ENCODE data around the gene UPK1A. TPM values are rescaled to one million over a fixed set of nuclear protein-coding genes. Genes with fewer than 3 reads are reported as not detected.
"Not testable (repeated sequence)": the region's sequence is repeated elsewhere in the genome, so short reads cannot be mapped to it uniquely, and the experiment has no call there.

UPK1A gene
- total RNA-seq, 1 experiment from 2014 or later, result 0.17 TPM

DNA sequence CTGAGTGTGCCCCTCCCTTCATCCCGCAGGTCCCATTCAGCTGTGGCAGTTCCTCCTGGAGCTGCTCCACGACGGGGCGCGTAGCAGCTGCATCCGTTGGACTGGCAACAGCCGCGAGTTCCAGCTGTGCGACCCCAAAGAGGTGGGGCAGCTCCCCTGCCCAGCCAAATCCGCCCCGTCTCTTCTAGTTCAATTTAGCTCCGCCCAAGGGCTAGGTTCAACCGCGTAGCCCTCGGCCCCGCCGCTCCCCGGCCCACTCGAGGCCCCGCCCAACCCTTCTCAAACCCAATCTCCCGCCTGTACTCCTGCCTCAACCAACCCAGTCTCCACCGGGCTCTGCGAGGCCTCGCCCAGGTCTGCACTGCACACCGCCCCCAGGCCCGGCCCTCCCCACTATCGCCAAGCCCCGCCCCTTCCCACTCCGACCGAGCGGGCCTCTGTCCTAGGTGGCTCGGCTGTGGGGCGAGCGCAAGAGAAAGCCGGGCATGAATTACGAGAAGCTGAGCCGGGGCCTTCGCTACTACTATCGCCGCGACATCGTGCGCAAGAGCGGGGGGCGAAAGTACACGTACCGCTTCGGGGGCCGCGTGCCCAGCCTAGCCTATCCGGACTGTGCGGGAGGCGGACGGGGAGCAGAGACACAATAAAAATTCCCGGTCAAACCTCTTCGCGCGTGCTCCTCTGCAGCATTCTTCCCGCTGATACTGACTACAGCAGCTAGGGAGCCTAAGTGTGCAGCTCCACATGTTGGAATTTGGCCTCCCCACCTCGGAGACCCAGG lies 21.9 kb upstream of the UPK1A start:
- DNase-seq (ENCODE audit: low read depth), result peak; percentile 90

DNA sequence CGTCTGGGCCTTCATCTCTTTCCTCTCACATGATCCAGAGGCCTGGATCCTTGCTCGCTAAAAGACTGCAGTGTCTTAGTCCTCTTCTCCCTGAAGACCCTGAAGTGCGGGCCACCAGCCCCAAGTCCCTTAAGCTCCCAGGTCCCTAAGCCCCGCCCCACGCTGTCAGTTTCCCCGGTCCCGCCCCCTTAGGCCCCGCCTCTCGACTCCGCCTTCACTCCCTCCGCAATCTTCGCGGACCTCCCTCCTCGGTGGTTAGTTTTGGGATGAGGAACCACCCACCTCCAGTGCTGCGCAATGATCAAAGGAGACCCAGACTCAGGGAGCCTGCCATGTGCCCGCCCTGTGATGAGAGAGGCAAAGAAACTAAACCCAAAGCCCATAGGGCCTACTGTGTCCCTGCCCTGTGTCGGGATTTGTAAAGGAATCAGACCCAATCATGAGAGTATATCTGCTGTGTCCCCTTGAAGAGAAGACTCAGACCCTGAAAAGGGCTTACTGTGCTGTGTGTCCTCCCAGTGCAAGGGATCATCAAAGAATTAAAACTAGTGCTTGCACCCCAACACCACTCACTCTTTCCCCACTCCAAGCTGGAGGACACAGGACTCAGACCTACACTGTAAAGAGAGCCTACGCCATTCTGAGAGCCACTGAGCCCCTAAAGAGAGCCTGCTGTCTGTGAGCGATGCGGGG lies 21.2 kb upstream of the UPK1A start:
- peak; percentile 38 for DNase-seq (ENCODE audit: low read depth)

DNA sequence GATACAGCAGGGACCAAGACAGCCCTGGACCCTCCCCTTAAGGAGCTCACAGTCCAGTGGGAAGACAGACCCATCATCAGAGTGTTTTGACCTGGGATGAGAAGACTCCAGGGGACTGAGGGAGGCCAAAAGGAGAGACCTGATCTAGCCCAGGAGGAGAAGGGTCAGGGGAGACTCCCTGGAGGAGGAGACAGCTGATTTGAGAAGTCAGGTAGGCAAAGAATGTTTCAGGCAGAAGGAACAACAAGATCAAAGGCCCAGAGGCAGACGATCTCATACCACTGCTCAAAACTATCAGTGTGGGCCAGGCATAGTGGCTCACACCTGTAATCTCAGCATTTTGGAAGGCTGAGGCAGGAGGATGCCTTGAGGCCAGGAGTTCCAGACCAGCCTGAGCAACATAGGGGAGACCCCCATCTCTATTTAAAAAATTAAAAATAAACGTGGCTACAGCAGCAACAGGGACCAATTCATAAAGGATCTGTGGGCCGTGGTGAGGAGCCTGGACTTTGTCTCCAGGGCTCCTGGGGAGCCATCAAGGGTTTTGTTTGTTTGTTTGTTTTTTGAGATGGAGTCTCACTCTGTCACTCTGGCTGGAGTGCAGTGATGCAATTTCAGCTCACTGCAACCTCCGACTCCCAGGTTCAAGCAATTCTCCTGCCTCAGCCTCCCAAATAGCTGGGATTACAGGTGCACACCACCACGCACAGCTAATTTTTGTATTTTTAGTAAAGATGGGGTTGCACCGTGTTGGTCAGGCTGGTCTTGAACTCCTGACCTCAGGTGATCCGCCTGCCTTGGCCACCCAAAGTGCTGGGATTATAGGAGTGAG lies 20.4 kb upstream of the UPK1A start:
- no peak for DNase-seq (ENCODE audit: low read depth)

DNA sequence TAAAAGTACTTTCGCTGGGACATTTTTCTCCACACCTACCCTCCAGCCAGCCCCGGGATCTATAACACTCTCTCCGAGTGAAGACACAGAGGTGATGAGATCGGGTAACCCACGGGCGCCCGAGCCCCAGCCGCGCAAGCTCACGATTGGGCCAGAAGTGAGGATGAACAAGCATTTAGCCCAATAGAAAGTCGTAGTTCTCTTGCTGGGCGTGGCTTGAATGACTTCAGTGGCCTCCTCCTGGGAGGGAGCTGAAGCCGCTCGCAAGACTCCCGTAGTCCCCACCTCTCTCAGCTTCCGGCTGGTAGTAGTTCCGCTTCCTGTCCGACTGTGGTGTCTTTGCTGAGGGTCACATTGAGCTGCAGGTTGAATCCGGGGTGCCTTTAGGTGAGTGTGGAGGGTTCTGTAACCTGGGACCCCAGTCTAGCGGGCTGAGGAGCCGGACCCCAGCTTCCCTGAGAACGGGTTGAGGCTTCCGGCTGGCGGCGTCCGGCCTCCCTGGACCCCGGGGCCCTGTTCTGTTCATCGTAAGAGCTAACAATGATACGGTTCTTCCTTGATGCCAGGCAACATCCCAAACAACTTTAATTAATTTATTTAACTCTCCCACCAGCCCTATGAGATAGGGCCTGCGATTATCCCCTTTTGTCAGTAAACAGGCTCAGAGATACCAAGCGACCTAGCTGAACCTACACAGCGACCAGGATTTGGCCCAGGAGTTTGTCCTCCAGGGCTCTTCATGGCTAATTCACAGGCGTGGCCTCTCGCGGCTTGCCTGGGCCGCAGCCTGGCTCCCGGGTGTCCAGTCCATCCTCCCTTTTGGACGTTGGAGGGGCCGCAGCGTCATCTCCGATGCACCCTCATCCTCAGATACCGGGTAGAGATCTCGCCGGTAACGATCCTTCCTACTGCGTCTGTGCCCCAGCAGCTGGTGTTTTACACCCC lies 18.0 kb upstream of the UPK1A start, which contains the start of gene COX6B1:
Gene COX6B1, plus strand, starts transcription at position 307 of the 945 bp plus-strand sequence. CDS start 2,921 bp downstream, outside the sequence.
- peak; percentile 95 for DNase-seq (ENCODE audit: low read depth)

DNA sequence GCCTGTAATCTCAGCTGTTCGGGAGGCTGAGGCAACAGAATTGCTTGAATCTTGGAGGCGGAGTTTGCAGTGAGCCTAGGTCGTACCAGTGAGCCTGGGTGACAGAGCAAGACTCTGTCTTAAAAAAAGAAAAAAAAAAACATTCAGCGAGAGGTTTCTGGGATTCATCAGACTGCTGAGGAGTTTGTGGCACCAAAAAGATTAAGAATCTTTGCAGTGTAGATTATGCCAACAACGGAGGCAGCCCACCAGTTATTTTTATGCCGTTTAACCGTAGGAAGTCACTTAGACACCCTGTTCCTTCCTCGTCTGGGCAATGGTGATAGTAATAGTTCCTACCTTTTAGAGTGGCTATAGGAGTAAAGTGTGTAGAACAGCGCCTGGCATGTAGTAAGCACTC lies 15.7 kb upstream of the UPK1A start:
- DNase-seq (ENCODE audit: low read depth), result no peak

GRCh38 chr19:35654828-35655227 lies 11.5 kb upstream of the UPK1A start:
- not testable (repeated sequence) for DNase-seq (ENCODE audit: low read depth)

DNA sequence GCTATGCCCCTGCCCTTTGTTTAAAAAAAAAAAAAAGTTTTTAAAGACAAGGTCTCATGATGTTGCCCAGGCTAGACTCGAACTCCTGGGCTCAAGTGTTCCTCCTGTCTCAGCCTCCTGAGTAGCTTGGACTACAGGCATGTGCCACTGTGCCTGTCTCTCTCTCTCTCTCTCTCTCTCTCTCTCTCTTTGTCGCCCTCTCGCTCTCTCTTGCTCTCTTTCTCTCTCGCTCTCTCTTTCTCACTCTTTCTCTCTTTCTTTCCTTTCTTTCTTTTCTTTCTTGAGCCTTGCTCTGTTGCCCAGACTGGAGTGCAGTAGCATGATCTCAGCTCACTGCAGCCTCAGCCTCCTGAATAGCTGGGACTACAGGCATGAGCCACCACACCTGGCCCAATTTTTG lies 10.7 kb upstream of the UPK1A start:
- DNase-seq (ENCODE audit: low read depth), result no peak

DNA sequence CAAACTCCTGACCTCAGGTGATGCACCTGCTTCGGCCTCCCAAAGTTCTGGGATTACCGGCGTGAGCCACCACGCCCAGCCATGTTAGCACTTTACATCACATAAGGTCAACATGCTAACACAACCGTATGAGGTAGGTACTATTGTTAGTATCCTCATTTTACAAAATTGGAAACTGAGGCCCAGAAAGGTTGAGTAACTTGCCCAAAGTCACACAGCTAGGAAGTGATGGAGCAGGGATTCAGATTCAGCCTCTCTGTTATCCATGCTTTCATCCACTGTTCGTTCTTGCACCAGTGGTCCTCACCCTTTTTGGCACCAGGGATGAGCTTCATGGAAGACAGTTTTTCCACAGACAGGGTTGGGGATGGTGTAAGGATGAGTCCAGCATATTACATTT lies 9.6 kb upstream of the UPK1A start:
- no peak for DNase-seq (ENCODE audit: low read depth)

DNA sequence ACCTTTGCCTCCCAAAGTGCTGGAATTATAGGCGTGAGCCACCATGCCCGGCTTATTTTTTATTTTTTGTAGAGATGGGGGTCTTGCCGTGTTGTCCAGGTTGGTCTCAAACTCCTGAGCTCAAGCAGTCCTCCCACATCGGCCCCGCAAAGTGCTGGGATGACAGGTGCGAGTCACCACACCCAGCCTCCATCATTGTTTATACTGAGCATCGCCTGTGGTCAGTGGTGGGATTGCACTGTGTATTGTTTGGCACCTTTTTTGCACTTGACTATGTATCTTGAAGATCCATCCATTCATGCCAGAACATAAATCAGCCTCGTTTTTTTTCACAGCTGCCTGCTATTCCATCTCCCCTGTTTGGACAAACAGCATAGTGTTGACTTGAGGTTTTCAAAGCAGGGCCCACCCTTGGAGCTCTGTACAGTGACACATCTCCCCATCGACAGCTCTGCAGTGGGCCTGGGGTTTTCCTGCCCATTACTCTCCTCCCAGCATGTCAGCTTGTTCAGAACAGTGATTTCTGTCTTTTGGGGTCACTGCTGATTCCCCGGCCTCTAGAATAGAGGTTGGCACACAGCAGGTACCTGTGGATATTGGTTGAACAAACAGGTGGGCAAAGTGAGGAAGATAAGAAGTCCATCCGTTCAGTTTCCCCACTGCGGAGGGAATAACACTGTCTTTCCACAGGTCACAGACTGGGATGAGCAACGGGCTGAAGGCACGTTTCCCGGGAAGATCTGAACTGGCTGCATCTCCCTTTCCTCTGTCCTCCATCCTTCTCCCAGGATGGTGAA lies 8.2 kb upstream of the UPK1A start:
- peak; percentile 8 for DNase-seq (ENCODE audit: low read depth)

DNA sequence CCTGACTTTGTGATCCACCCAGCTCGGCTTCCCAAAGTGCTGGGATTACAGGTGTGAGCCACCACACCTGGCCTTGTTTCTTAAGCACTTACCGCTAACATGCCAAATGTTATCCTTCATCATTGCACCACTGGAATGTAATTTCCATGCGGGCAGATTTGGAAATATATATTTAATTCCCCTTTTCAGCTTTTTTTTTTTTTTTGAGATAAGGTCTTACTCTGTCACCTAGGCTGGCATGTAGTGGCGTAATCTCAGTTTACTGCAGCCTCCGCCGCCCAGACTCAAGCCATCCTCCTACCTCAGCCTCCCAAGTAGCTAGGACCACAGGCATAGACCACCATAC lies 4.3 kb upstream of the UPK1A start:
- no peak for DNase-seq (ENCODE audit: low read depth)

GRCh38 chr19:35663981-35664380 lies 2.3 kb upstream of the UPK1A start:
- DNase-seq (ENCODE audit: low read depth), result no peak

GRCh38 chr19:35665157-35665556 lies 1.2 kb upstream of the UPK1A start:
- no peak for DNase-seq (ENCODE audit: low read depth)

- no peak for DNase-seq (ENCODE audit: low read depth)
These were observed 713 bp upstream of the UPK1A start for GRCh38 chr19:35665604-35666003.

DNA sequence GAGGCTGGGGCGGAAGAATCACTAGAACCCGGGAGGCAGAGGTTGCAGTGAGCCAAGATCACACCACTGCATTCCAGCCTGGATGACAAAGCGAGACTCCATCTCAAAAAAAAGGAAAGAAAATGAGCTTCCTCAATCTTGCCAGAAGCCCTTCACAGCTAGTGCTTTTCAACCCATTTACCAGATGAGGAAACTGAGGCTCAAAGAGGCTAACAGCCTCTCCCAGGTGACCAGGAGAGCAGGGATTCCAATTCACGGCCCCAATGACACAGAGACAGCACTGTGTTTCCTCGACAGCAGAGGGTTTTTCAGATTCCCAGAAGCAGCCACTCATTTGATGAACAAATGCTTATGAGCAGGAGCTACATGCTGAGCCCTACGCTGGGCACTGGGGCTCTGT lies 3.2 kb downstream of the UPK1A start:
- DNase-seq (ENCODE audit: low read depth), result no peak

DNA sequence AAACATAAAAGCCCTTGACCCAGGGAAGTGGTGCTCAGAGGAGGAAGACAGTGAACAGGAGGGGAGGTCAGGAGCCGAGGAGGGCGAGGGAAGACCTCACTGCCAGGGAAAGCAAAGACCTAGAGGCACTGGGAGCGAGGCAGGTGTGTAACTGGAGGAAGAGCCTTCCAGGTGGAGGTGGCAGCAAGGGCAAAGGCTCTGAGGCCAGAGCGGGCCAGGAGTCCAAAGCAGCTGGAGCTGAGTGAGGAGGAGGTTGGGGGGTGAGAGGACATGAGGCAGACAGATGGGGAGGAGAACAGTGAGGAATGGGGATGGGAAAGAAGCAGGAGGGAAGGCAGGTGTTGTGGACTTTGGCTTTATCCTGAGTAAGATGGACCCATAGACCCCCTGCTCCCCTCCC lies 3.7 kb downstream of the UPK1A start:
- no peak for DNase-seq (ENCODE audit: low read depth)

DNA sequence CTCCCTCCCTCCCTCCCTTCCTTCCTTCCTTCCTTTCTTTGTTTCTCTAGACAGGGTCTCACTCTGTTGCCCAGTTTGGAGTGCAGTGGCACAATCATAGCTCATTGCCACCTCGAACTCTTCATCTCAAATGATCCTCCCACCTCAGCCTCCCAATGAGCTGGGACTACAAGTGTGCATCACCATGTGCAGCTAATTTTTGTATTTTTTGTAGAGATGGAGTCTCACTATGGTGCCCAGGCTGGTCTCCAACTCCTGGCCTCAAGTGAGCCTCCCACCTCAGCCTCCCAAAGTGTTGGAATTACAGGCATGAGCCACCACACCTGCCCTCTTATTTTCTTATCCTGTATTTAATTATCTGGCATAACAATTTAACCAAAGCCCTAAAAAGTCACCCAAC lies 4.4 kb downstream of the UPK1A start:
- no peak for DNase-seq (ENCODE audit: low read depth)

- no peak for DNase-seq (ENCODE audit: low read depth)
These were observed 5.5 kb downstream of the UPK1A start for GRCh38 chr19:35671818-35672217.

DNA sequence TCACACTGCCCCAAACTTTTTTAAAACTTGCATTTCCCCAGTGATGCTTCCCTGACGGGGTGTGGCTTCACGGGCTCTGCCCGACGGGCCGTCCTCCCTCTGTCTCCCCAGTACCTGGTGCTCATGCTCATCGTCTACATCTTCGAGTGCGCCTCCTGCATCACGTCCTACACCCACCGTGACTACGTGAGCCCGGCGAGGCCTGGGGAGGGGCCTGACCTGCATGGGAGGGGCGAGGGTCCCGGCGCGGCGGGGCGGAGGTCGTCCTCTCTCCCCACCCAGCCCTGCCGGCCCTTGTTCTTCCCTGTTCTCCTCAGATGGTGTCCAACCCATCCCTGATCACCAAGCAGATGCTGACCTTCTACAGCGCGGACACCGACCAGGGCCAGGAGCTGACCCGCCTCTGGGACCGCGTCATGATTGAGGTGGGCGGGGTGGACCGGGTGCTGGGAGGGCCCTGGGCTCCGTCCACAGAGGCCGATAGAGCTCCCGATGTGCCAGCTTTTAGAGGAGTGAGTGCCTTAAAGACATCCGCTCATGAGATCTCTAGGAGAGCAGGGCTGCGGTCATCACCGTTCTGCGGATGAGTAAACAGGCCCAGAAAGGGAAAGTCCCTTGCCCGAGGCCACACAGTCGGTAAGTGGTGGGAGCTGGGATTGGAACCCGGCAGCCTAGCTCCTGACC lies 6.9 kb downstream of the UPK1A start:
- DNase-seq (ENCODE audit: low read depth), result peak; percentile 46

GRCh38 chr19:35675589-35676140 lies 9.3 kb downstream of the UPK1A start:
- DNase-seq (ENCODE audit: low read depth), result no peak

All from LHCN-M2 (cell line).